Ovary (tissue), 3 donors: ENCODE results near the gene ZNF672.

Experiments
- CTCF ChIP-seq, 3 donors: fragments of 450-650 bp in 2 of 3; fragments of 200-600 bp in 1 of 3; IDR thresholded peaks; one replicate each; pipeline versions ENCODE4 v1.5.1 to v1.8.0; 2016 to 2022; ENCODE audit warnings: antibody characterized with exemption in 3 of 3, mild to moderate bottlenecking in 1 of 3
- EP300 ChIP-seq: sonication (generic); formaldehyde crosslinking; IDR thresholded peaks from one replicate; pipeline ENCODE4 v1.6.1; 2017; ENCODE audit warnings: antibody characterized with exemption
- POLR2A ChIP-seq: fragments of 450-650 bp; IDR thresholded peaks from one replicate; pipeline ENCODE4 v1.6.1; 2017; ENCODE audit warnings: antibody characterized with exemption, mild to moderate bottlenecking, moderate library complexity
- donor health status: DM: no; HTN: no; CAD: no.

GRCh38 chr1:248873409-248873992 lies 35.5 kb downstream of the ZNF672 start:
- TF ChIP-seq POLR2A (peak; percentile 50), CTCF (IDR thresholded peaks at IDR 0.05) (no peak), EP300 (no peak)
